Measurements from ENCODE around the gene MATN3. TPM values are rescaled to one million over a fixed set of nuclear protein-coding genes. Genes with fewer than 3 reads are reported as not detected.
A peak's percentile ranks its signal among the peaks of the same experiment; 100 is the strongest.

Gene MATN3
- total and polyA plus RNA-seq, 9 of the 15 experiments (the other 6 are each of a cell fraction or from before 2014, with no cell fraction given): not detected

DNA sequence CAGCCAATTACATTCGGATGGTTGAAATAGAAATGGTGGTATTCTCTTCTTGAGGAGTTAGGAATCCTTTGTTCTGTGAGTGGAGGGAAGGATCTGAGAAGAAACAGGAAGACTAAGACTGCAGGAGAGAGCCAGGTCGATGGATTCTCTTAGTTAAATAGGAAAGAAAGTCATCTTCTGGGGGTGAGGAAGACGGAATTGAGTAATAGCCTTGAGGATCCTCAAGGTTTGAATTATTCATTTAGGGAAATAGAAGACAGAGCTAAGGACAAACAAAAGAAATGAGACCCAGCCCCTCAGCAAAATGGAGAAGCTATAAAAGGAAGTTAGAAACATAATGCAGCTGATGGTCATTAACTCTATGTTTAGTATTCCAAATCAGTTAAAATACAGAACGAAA, 37.2 kb upstream of the MATN3 start:
- H3K9ac ChIP-seq (ENCODE audit: insufficient read depth in 1 of 2, low read depth in 2 of 2, low read length in 2 of 2): peak overlapping the region; percentile 68 to 94; a peak in 3 of 4 replicates
- DNase-seq (ENCODE audit: extremely low read depth in 1 of 4, low spot score in 3 of 4) (no peak), ATAC-seq (no peak), FAIRE-seq (no peak)
- H2AFZ ChIP-seq (ENCODE audit: low read depth, low read length): no peak overlapping the region
- peak overlapping the region; percentile 70 for H3K4me3 ChIP-seq
- H3K4me2 ChIP-seq (ENCODE audit: insufficient read depth, low read length): peak overlapping the region; percentile 97
- in situ Hi-C loops (cut with MboI): no loop called here
- H3K27ac ChIP-seq (ENCODE audit: extremely low read depth, low read depth, low read length): peak overlapping the region; percentile 98
- no peaks in the 10 kb centered on the region for H3K9me3 ChIP-seq (replicated peaks; ENCODE audit: control insufficient read depth, insufficient read depth, low read depth, low read length)
- peaks cover 11% of the 10 kb centered on the region; the same call in 1 of the 3 replicates for H3K36me3 ChIP-seq (ENCODE audit: control insufficient read depth, insufficient read depth, low read length)
- no TSS peak for BruUV-seq (replicated peaks)
- H3K4me1 ChIP-seq (replicated peaks in 1 of 2; ENCODE audit: control insufficient read depth in 2 of 2, insufficient read depth in 2 of 2, low read length in 2 of 2): peaks cover 0 to 27% of the 10 kb centered on the region in 2 experiments; a peak in 3 of 5 replicates
- TF ChIP-seq ASH1L (IDR thresholded peaks at IDR 0.05; ENCODE audit: borderline replicate concordance, low read depth, partially characterized antibody) (no peak), GTF2F1 (IDR thresholded peaks at IDR 0.05; ENCODE audit: low read depth, low read length) (no peak), XRCC3 (IDR thresholded peaks at IDR 0.05) (no peak), GTF2B (IDR thresholded peaks at IDR 0.05; ENCODE audit: extremely low read depth, insufficient read length) (no peak), TEAD4 (IDR thresholded peaks at IDR 0.05; ENCODE audit: low read length) (no peak), TEAD4 (CRISPR knock-in tag; IDR thresholded peaks at IDR 0.05; ENCODE audit: borderline replicate concordance) (no peak), HES1 (IDR thresholded peaks at IDR 0.05; ENCODE audit: low read depth) (no peak), PCBP2 (IDR thresholded peaks at IDR 0.05; ENCODE audit: low read depth, low read length, poor library complexity, severe bottlenecking) (no peak), ZNF431 (CRISPR knock-in tag; IDR thresholded peaks at IDR 0.05) (no peak), ARHGAP35 (IDR thresholded peaks at IDR 0.05; ENCODE audit: partially characterized antibody) (no peak), MEF2A (IDR thresholded peaks at IDR 0.05; ENCODE audit: control insufficient read depth, low read depth, low read length) (no peak), KDM1A (IDR thresholded peaks at IDR 0.05) (no peak), ZSCAN29 (IDR thresholded peaks at IDR 0.05) (no peak), CBFA2T2 (conservative IDR thresholded peaks at IDR 0.05) (no peak)
- H4K20me1 ChIP-seq (replicated peaks; ENCODE audit: control insufficient read depth, insufficient read depth, low read length): peaks cover 21% of the 10 kb centered on the region
- H3K79me2 ChIP-seq (ENCODE audit: control insufficient read depth, insufficient read depth, low read length): peaks cover 63% of the 10 kb centered on the region
- ChIA-PET POLR2A (interaction anchor here (1.5 to 1.9 kb wide), 3 partner anchors 10 to 34 kb away, joined by 4 to 7 read pairs (median 5); no protein-coding TSS in a partner anchor), CTCF (ENCODE audit: low intra/inter-chr PET ratio) (interaction anchor here (1.2 kb wide), 1 partner anchor 9 kb away, joined by 3 read pairs; no protein-coding TSS in a partner anchor)
- H3K9me1 ChIP-seq (ENCODE audit: control insufficient read depth, insufficient read depth, low read length): no peaks in the 10 kb centered on the region
- intact Hi-C loops (cut with micrococcal nuclease): loop anchor here (1.0 to 5.0 kb wide), 2 partner anchors 42 to 147 kb away; partner anchors contain the start of gene TTC32
- WGBS (ENCODE audit: insufficient coverage, low coverage, missing lambda C conversion rate): 5% methylated on average over 4 of the region's 4 CpGs
- H3K27me3 ChIP-seq (ENCODE audit: control insufficient read depth in 2 of 2, insufficient read depth in 2 of 2, low read length in 2 of 2): no peaks in the 10 kb centered on the region

All from K562 (cell line).